Caco-2 (cell line): ENCODE results near the gene ITPRIPL2. TPM values are rescaled to one million over a fixed set of nuclear protein-coding genes. Genes with fewer than 3 reads are reported as not detected.

Experiments used
- BruUV-seq: library from RNA; stranded (reverse); fragments of 400-500 nt; replicated peaks from 2 replicates; lab custom pipeline; 2021; lab: Mats Ljungman, UMichigan
- CTCF ChIA-PET: fragments of 300-600 bp; sonication (Branson Sonifier 250); formaldehyde crosslinking; loops from one replicate; lab custom pipeline; 2022; ENCODE audit warnings: antibody characterized with exemption; lab: Charles Lee
- POLR2A ChIA-PET: fragments of 300-600 bp; sonication (Branson Sonifier 250); formaldehyde crosslinking; loops from one replicate; lab custom pipeline; 2022; ENCODE audit warnings: antibody characterized with exemption; lab: Charles Lee
- DNase-seq, 2 experiments: peaks; one replicate each; pipeline versions ENCODE4 v3.0.0 to v3.0.0-alpha.2; 2020 to 2022
- H3K27me3 ChIP-seq: replicated peaks from 2 replicates; pipeline ENCODE4 v1.6.0; 2011; ENCODE audit warnings: low read length; ENCODE audit not compliant: control insufficient read depth, insufficient read depth
- H3K36me3 ChIP-seq: 2 replicates; pipeline ENCODE4 v1.5.1; 2011; ENCODE audit warnings: low read length; ENCODE audit not compliant: control insufficient read depth, insufficient read depth
- H3K4me1 ChIP-seq: fragments of 250-450 bp; sonication (Bioruptor Pico); 2 replicates; pipeline ENCODE4 v1.5.1; 2020; ENCODE audit warnings: mild to moderate bottlenecking
- H3K4me3 ChIP-seq: 2 replicates; pipeline ENCODE4 v1.5.1; 2011; ENCODE audit warnings: low read depth, mild to moderate bottlenecking, control low read depth, low read length
- H3K9me3 ChIP-seq: fragments of 250-450 bp; sonication (Bioruptor Pico); 2 replicates; pipeline ENCODE4 v1.5.1; 2020; ENCODE audit warnings: mild to moderate bottlenecking, moderate library complexity
- H3K27ac Mint-ChIP-seq: one replicate; pipeline ENCODE4 v1.8.0; 2022; ENCODE audit warnings: mixed read lengths; ENCODE audit not compliant: unreplicated experiment
- H3K27me3 Mint-ChIP-seq: one replicate; pipeline ENCODE4 v1.8.0; 2022; ENCODE audit warnings: mixed read lengths; ENCODE audit not compliant: insufficient read depth, unreplicated experiment
- H3K36me3 Mint-ChIP-seq: one replicate; pipeline ENCODE4 v1.8.0; 2022; ENCODE audit warnings: mild to moderate bottlenecking, mixed read lengths; ENCODE audit not compliant: insufficient read depth, unreplicated experiment
- H3K4me1 Mint-ChIP-seq: one replicate; pipeline ENCODE4 v1.8.0; 2022; ENCODE audit warnings: low read depth, mixed read lengths; ENCODE audit not compliant: unreplicated experiment
- H3K4me3 Mint-ChIP-seq: one replicate; pipeline ENCODE4 v1.8.0; 2022; ENCODE audit warnings: mild to moderate bottlenecking, moderate library complexity, mixed read lengths; ENCODE audit not compliant: unreplicated experiment
- H3K9me3 Mint-ChIP-seq: one replicate; pipeline ENCODE4 v1.8.0; 2022; ENCODE audit warnings: mixed read lengths; ENCODE audit not compliant: unreplicated experiment
- intact Hi-C: fragments of 100-400 bp; cut with micrococcal nuclease; formaldehyde crosslinking; loops from one replicate; pipeline ENCODE4 v1.10.0; 2022; ENCODE audit not compliant: unreplicated experiment
- total RNA-seq: library from RNA; stranded (reverse); gene quantifications from 2 replicates; pipeline ENCODE4 v1.2.3, GENCODE V29; 2022
- TF ChIP-seq, protein P1 (sequence below), 2 experiments: fragments of 200-600 bp in 1 of 2; IDR thresholded peaks; 1 replicate in 1 of 2; 2 replicates in 1 of 2; pipeline versions ENCODE4 v1.5.1 to v1.8.0; 2011 to 2022; ENCODE audit warnings: antibody characterized with exemption in 1 of 2, control low read depth in 1 of 2, inconsistent platforms in 1 of 2, low read depth in 1 of 2, low read length in 1 of 2, mild to moderate bottlenecking in 1 of 2, moderate library complexity in 1 of 2; ENCODE audit not compliant: insufficient read depth in 1 of 2, severe bottlenecking in 1 of 2, unreplicated experiment in 1 of 2

Gene ITPRIPL2
- total RNA-seq, 1 experiment from 2014 or later: 24.5 TPM

- Mint-ChIP-seq H3K4me3 (no peak overlapping the region), H3K9me3 (no peaks in the 10 kb centered on the region), H3K27me3 (no peaks in the 10 kb centered on the region), H3K36me3 (no peaks in the 10 kb centered on the region), H3K27ac (no peak overlapping the region), H3K4me1 (peaks cover 15% of the 10 kb centered on the region)
- no peaks in the 10 kb centered on the region; the same call in 1 of the 2 replicates for H3K36me3 ChIP-seq
- no peaks in the 10 kb centered on the region for H3K27me3 ChIP-seq
- BruUV-seq: no TSS peak
- peaks cover 23% of the 10 kb centered on the region for H3K4me1 ChIP-seq
- ChIA-PET CTCF (interaction anchor here (0.6 to 1.0 kb wide), 2 partner anchors 19 to 70 kb away, joined by 3 to 7 read pairs; no protein-coding TSS in a partner anchor), POLR2A (no interaction called here)
- TF ChIP-seq, protein P1, sequence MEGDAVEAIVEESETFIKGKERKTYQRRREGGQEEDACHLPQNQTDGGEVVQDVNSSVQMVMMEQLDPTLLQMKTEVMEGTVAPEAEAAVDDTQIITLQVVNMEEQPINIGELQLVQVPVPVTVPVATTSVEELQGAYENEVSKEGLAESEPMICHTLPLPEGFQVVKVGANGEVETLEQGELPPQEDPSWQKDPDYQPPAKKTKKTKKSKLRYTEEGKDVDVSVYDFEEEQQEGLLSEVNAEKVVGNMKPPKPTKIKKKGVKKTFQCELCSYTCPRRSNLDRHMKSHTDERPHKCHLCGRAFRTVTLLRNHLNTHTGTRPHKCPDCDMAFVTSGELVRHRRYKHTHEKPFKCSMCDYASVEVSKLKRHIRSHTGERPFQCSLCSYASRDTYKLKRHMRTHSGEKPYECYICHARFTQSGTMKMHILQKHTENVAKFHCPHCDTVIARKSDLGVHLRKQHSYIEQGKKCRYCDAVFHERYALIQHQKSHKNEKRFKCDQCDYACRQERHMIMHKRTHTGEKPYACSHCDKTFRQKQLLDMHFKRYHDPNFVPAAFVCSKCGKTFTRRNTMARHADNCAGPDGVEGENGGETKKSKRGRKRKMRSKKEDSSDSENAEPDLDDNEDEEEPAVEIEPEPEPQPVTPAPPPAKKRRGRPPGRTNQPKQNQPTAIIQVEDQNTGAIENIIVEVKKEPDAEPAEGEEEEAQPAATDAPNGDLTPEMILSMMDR (IDR thresholded peaks at IDR 0.05; ENCODE audit: insufficient read depth in 1 of 2, low read depth in 1 of 2, low read length in 1 of 2, severe bottlenecking in 1 of 2, unreplicated experiment in 1 of 2): no peak
- intact Hi-C loops: no loop called here
- H3K4me3 ChIP-seq: no peak overlapping the region
- DNase-seq: no peak
- H3K9me3 ChIP-seq: no peaks in the 10 kb centered on the region
These were observed 7.7 kb upstream of the ITPRIPL2 start for GRCh38 chr16:19105891-19106624.

- ChIA-PET POLR2A (no interaction called here), CTCF (interaction anchor here (0.6 to 1.0 kb wide), 2 partner anchors 20 to 69 kb away, joined by 3 to 7 read pairs; no protein-coding TSS in a partner anchor)
- Mint-ChIP-seq H3K4me1 (peaks cover 15% of the 10 kb centered on the region), H3K9me3 (no peaks in the 10 kb centered on the region), H3K4me3 (no peak overlapping the region), H3K27me3 (no peaks in the 10 kb centered on the region), H3K36me3 (no peaks in the 10 kb centered on the region), H3K27ac (no peak overlapping the region)
- H3K4me3 ChIP-seq: no peak overlapping the region
- intact Hi-C loops: no loop called here
- BruUV-seq: no TSS peak
- H3K4me1 ChIP-seq: peaks cover 27% of the 10 kb centered on the region
- DNase-seq: no peak
- H3K27me3 ChIP-seq: no peaks in the 10 kb centered on the region
- no peaks in the 10 kb centered on the region for H3K9me3 ChIP-seq
- H3K36me3 ChIP-seq: no peaks in the 10 kb centered on the region; the same call in 1 of the 2 replicates
- TF ChIP-seq, protein P1 (IDR thresholded peaks at IDR 0.05; ENCODE audit: insufficient read depth in 1 of 2, low read depth in 1 of 2, low read length in 1 of 2, severe bottlenecking in 1 of 2, unreplicated experiment in 1 of 2): no peak
These were observed 7.1 kb upstream of the ITPRIPL2 start for GRCh38 chr16:19106625-19107020.

DNA sequence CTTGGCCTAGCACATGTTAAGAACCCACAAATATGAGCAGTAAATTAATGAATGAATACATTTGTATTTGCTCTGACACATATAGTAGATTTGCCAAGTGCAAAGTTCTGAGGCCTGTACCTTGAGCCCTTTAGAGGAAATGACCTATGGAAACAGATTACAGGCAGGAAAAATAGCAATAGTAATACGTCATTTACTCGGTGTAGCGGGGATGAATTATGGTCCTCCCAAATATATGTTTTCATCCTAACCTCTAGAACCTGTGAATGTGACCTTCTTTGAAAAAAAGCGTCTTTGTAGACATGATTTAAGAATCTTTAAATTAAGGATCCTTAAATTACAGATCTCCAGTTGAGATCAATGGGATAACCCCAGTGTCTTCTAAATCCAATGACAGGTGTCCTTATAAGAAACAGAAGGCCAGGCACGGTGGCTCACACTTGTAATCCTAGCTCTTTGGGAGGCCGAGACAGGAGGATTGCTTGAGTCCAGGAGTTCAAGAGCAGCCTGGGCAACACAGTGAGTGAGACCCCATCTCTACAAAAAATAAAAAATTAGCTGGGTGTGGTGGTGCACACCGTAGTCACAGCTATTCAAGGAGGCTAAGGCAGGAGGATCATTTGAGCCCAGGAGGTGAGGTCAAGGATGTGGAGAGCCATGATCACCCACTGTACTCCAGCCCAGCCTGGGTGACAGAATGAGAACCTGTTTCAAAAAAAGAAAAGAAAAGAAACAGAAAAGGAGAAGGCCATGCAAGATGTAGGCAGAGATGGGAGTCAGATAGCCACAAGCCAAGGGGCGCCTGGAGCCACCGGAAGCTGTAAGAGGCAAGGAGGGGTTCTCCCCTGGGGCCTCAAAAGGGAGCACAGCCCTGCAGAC is 5.1 kb upstream of the ITPRIPL2 start:
- intact Hi-C loops: no loop called here
- POLR2A ChIA-PET: no interaction called here

More for the DNA sequence above, 5.1 kb upstream of the ITPRIPL2 start:
- H3K36me3 ChIP-seq: no peaks in the 10 kb centered on the region; the same call in 1 of the 2 replicates
- H3K4me1 ChIP-seq: peaks cover 27% of the 10 kb centered on the region
- no peaks in the 10 kb centered on the region for H3K9me3 ChIP-seq
- Mint-ChIP-seq H3K9me3 (no peaks in the 10 kb centered on the region), H3K27me3 (no peaks in the 10 kb centered on the region), H3K36me3 (no peaks in the 10 kb centered on the region), H3K4me3 (no peak overlapping the region), H3K27ac (peak overlapping the region; percentile 65), H3K4me1 (peaks cover 15% of the 10 kb centered on the region)
- no peak overlapping the region for H3K4me3 ChIP-seq
- no peak for DNase-seq
- no peaks in the 10 kb centered on the region for H3K27me3 ChIP-seq
- CTCF ChIA-PET: interaction anchor here (1.1 to 1.4 kb wide), 3 partner anchors 14 to 27 kb away, joined by 3 to 8 read pairs (median 6); no protein-coding TSS in a partner anchor
- no TSS peak for BruUV-seq
- TF ChIP-seq, protein P1 (IDR thresholded peaks at IDR 0.05; ENCODE audit: insufficient read depth in 1 of 2, low read depth in 1 of 2, low read length in 1 of 2, severe bottlenecking in 1 of 2, unreplicated experiment in 1 of 2): no peak
